ENCODE data around the gene XYLT1.
"Not testable (repeated sequence)": the region's sequence is repeated elsewhere in the genome, so short reads cannot be mapped to it uniquely, and the experiment has no call there.

The XYLT1 gene

DNA sequence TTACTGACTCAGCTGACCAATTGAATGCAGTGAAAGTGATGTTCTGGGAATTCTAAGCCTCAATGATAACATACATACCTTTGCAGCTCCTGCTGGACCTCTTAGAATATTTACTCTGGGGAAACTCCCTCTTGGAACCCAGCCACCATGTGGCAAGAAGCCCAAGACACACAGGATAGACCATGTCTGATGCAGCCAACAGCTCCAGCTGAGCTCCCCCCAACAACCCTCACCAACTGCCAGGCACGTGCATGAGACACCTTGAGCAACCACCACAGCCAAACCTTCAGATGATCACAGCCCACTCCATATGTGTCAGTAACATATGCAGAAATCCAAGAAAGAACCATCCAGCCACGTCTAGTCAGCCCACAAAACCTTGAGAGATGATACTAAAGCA is 53.0 kb downstream of the XYLT1 start:
- Histone ChIP-seq H3K9ac (ENCODE audit: low read depth, low read length) (no peak overlapping the region), H3K36me3 (ENCODE audit: control insufficient read depth, insufficient read depth, low read length) (peaks cover 3% of the 10 kb centered on the region), H3K4me1 (ENCODE audit: control insufficient read depth, insufficient read depth, low read length) (peaks cover 11% of the 10 kb centered on the region), H3K27me3 (ENCODE audit: control insufficient read depth, insufficient read depth, low read length) (no peaks in the 10 kb centered on the region), H3K4me3 (ENCODE audit: low read depth, low read length) (no peak overlapping the region), H3K9me3 (ENCODE audit: control insufficient read depth, insufficient read depth, low read length) (no peaks in the 10 kb centered on the region)

DNA sequence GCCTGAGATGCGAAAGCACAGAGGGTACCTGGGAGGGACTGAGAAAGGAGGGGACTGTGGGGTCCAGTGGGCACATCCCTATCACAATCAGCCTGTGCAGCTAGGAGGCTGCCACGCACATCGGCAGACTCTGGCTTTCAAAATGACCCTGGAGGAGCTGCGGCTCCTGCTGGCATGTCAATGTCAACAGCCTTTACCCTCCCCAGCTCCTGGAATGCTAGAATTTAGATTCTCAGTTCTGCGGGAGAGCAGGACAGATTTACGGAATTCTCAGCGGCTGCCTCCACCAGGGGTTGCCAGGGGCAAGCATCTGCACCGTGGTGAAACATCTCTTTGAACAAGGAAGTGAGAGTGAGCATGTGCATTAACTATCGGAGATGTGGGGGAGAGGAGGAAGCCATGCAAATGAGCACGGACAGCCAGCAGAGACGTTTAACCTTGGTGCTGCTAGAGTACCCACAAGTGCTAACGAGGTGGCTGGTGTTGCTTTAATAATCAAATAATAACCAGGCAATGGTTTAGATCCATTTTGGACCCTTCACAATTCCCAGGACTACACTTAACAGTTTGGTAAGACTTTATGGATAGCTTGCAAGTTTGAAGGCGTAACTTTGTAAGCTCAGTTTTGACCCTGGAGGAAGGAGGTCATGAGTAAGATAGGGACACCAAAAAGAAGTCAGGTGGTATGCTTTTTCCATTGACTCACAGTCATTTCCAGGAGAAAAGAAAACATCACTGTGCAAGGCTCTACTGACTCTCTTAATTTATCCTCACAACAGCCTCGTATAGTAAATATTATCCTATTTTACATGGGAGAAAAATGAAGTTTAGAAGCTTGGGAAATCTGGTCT is 54.1 kb downstream of the XYLT1 start:
- Histone ChIP-seq H3K9ac (ENCODE audit: low read depth, low read length) (no peak overlapping the region), H3K4me1 (ENCODE audit: control insufficient read depth, insufficient read depth, low read length) (peaks cover 11% of the 10 kb centered on the region), H3K27me3 (ENCODE audit: control insufficient read depth, insufficient read depth, low read length) (no peaks in the 10 kb centered on the region), H3K36me3 (ENCODE audit: control insufficient read depth, insufficient read depth, low read length) (peaks cover 3% of the 10 kb centered on the region), H3K9me3 (ENCODE audit: control insufficient read depth, insufficient read depth, low read length) (no peaks in the 10 kb centered on the region), H3K4me3 (ENCODE audit: low read depth, low read length) (no peak overlapping the region)

DNA sequence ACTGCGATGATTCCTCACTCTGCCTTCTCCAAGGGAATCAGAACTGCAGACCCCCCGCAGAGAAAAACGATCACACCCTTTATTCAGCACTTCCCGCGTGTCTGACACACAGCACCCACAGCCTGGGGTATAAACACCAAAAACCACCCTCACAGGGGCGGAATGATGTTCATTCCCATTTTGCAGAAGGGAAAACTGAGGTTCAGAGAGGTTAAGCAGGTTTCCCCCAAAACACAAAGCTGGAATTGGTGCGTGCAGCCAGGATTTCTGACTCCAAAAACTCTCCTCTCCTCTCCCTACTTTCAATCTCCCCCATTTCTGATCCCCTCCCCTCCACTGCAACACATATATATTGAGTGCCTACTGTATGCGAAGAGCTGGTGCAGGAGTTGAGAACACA is 55.8 kb downstream of the XYLT1 start:
- no peak overlapping the region for H3K4me3 ChIP-seq (ENCODE audit: low read depth, low read length)
- H3K4me1 ChIP-seq (ENCODE audit: control insufficient read depth, insufficient read depth, low read length): peaks cover 11% of the 10 kb centered on the region
- no peaks in the 10 kb centered on the region for H3K36me3 ChIP-seq (ENCODE audit: control insufficient read depth, insufficient read depth, low read length)
- H3K9ac ChIP-seq (ENCODE audit: low read depth, low read length): no peak overlapping the region
- no peaks in the 10 kb centered on the region for H3K9me3 ChIP-seq (ENCODE audit: control insufficient read depth, insufficient read depth, low read length)
- no peaks in the 10 kb centered on the region for H3K27me3 ChIP-seq (ENCODE audit: control insufficient read depth, insufficient read depth, low read length)

DNA sequence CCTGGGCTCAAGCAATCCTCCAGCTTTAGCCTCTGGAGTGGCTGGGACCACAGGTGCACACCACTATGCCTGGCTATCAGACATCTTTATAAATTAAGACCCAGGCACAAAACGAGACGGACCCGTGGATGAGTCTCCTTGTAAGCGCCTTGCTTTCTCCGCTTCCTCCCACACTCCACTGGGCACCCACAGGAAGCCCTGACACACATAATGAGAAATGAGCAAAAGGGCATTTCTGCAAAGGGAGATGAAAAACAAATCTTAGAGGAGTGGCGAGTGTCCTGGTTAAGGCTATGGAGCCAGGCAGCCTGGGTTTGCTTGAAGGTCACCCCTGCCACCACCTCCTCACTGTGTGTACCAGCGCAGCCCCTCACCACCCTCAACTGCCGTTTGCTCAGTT is 56.3 kb downstream of the XYLT1 start:
- Histone ChIP-seq H3K9ac (ENCODE audit: low read depth, low read length) (no peak overlapping the region), H3K36me3 (ENCODE audit: control insufficient read depth, insufficient read depth, low read length) (no peaks in the 10 kb centered on the region), H3K4me3 (ENCODE audit: low read depth, low read length) (no peak overlapping the region), H3K9me3 (ENCODE audit: control insufficient read depth, insufficient read depth, low read length) (no peaks in the 10 kb centered on the region), H3K27me3 (ENCODE audit: control insufficient read depth, insufficient read depth, low read length) (no peaks in the 10 kb centered on the region), H3K4me1 (ENCODE audit: control insufficient read depth, insufficient read depth, low read length) (peaks cover 11% of the 10 kb centered on the region)

DNA sequence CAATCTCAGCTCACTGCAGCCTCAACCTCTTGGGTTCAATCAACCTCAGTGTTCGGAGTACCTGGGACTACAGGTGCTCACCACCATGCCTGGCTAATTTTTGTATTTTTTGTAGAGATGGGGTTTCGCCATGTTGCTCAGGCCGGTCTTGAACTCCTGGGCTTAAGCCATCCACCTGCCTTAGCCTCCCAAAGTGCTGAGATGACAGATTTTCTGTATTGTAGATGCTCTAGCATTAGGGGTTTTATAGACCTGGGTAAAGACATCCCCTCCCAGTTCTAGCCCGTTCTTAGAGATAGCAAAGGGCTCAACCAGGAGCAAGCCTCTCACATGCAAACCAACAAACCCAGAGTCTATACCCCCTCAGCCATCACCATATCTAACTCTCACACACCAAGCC is 57.3 kb downstream of the XYLT1 start:
- H3K4me1 ChIP-seq (ENCODE audit: control insufficient read depth, insufficient read depth, low read length): peaks cover 11% of the 10 kb centered on the region
- no peaks in the 10 kb centered on the region for H3K36me3 ChIP-seq (ENCODE audit: control insufficient read depth, insufficient read depth, low read length)
- no peaks in the 10 kb centered on the region for H3K27me3 ChIP-seq (ENCODE audit: control insufficient read depth, insufficient read depth, low read length)
- no peaks in the 10 kb centered on the region for H3K9me3 ChIP-seq (ENCODE audit: control insufficient read depth, insufficient read depth, low read length)
- no peak overlapping the region for H3K9ac ChIP-seq (ENCODE audit: low read depth, low read length)
- H3K4me3 ChIP-seq (ENCODE audit: low read depth, low read length): no peak overlapping the region

DNA sequence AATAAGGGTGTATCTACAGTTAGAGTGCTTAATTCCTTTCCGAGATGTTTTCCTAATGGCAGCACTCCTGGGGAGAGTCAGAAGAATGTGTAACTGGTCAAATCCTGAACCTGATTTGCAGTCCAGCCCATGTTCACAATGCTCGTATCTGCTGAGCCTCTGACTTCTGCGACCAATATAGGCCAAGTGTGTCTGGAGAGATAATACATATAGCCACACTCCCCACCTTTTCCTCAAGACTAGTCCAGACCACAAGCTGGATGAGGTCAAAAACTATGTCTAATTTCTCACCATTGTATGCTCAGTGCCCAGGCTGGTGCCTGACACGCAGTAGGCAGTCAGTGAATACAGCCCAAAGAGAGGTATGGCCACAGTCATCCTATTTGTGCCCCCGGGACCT is 58.0 kb downstream of the XYLT1 start:
- no peaks in the 10 kb centered on the region for H3K36me3 ChIP-seq (ENCODE audit: control insufficient read depth, insufficient read depth, low read length)
- no peaks in the 10 kb centered on the region for H3K9me3 ChIP-seq (ENCODE audit: control insufficient read depth, insufficient read depth, low read length)
- peaks cover 11% of the 10 kb centered on the region for H3K4me1 ChIP-seq (ENCODE audit: control insufficient read depth, insufficient read depth, low read length)
- H3K27me3 ChIP-seq (ENCODE audit: control insufficient read depth, insufficient read depth, low read length): no peaks in the 10 kb centered on the region
- no peak overlapping the region for H3K4me3 ChIP-seq (ENCODE audit: low read depth, low read length)
- no peak overlapping the region for H3K9ac ChIP-seq (ENCODE audit: low read depth, low read length)

DNA sequence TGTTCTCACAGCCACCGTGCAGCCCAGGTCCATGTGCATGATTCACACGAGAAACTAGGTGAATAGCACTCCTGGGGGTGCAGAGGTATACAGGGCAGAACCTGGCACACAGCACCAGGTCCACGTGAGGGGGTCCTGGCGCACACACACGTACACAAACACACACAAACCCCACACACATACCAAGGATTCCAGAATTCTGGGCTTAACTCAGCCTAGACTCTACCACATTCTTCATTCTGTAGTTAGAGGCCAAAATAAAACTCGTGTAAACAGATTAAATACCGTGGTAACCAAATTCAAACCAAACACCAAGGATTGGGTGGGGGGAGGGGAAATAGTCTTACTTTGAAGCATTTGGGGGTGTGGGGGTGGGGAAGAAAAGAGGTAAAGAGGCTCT is 58.5 kb downstream of the XYLT1 start:
- H3K9ac ChIP-seq (ENCODE audit: low read depth, low read length): no peak overlapping the region
- H3K4me3 ChIP-seq (ENCODE audit: low read depth, low read length): no peak overlapping the region
- no peaks in the 10 kb centered on the region for H3K36me3 ChIP-seq (ENCODE audit: control insufficient read depth, insufficient read depth, low read length)
- peaks cover 11% of the 10 kb centered on the region for H3K4me1 ChIP-seq (ENCODE audit: control insufficient read depth, insufficient read depth, low read length)
- no peaks in the 10 kb centered on the region for H3K9me3 ChIP-seq (ENCODE audit: control insufficient read depth, insufficient read depth, low read length)
- no peaks in the 10 kb centered on the region for H3K27me3 ChIP-seq (ENCODE audit: control insufficient read depth, insufficient read depth, low read length)

DNA sequence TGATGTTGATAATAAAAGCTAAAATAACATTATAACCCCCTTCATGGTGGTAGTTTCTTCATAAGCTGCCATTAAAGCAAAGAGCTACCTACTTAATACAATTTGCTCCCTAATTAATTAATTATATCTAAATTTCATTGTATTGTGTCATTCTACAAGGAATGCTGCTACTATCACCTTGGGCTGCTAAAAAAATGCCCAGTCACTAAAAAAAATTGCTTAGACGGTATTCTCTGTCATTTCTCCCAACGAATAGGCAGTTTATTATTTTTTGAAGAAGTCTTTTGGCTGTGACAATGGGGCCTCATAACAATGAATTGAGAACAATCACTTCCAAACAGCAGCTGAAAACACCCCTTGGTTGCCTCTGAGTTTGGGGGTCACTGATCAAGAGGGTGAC is 59.5 kb downstream of the XYLT1 start:
- Histone ChIP-seq H3K9me3 (ENCODE audit: control insufficient read depth, insufficient read depth, low read length) (no peaks in the 10 kb centered on the region), H3K36me3 (ENCODE audit: control insufficient read depth, insufficient read depth, low read length) (no peaks in the 10 kb centered on the region), H3K4me3 (ENCODE audit: low read depth, low read length) (no peak overlapping the region), H3K9ac (ENCODE audit: low read depth, low read length) (no peak overlapping the region), H3K4me1 (ENCODE audit: control insufficient read depth, insufficient read depth, low read length) (peaks cover 3% of the 10 kb centered on the region), H3K27me3 (ENCODE audit: control insufficient read depth, insufficient read depth, low read length) (no peaks in the 10 kb centered on the region)

DNA sequence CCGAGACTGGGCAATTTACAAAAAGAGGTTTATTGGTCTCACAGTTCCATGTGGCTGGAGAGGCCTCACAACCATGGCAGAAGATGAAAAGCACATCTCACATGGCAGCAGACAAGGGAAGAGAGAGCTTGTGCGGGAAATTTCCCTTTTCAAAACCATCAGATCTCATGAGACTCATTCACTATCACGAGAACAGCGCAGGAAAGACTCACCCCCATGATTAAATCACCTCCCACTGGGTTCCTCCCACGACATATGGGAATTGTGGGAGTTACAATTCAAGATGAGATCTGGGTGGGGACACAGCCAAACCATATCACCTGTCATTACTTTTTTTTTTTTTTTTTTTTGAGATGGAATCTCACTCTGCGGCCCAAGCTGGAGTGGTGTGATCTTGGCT is 60.4 kb downstream of the XYLT1 start:
- H3K36me3 ChIP-seq (ENCODE audit: control insufficient read depth, insufficient read depth, low read length); H3K4me1 ChIP-seq (ENCODE audit: control insufficient read depth, insufficient read depth, low read length); H3K27me3 ChIP-seq (ENCODE audit: control insufficient read depth, insufficient read depth, low read length); H3K9ac ChIP-seq (ENCODE audit: low read depth, low read length); H3K9me3 ChIP-seq (ENCODE audit: control insufficient read depth, insufficient read depth, low read length); H3K4me3 ChIP-seq (ENCODE audit: low read depth, low read length): not testable (repeated sequence)

DNA sequence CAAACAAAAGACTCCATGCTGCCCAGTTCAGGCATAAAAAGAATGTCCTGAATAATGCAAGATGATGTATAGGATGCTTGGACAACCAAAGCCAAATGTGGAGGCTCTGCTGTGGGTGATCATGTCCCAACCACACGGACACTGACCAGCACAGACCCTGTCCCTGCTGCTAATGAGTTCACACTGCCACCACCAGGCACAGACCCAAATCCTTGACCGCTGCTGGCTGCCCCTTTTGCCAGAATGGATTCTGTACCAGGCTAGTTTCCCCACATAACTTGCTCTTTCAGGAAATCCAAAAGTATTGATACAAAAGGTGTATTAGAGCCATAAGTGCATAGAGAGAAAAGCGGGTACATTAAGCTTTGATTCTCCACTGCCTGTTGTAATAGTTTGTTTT is 60.9 kb downstream of the XYLT1 start:
- Histone ChIP-seq H3K27me3 (ENCODE audit: control insufficient read depth, insufficient read depth, low read length) (no peaks in the 10 kb centered on the region), H3K9me3 (ENCODE audit: control insufficient read depth, insufficient read depth, low read length) (no peaks in the 10 kb centered on the region), H3K4me3 (ENCODE audit: low read depth, low read length) (no peak overlapping the region), H3K36me3 (ENCODE audit: control insufficient read depth, insufficient read depth, low read length) (no peaks in the 10 kb centered on the region), H3K9ac (ENCODE audit: low read depth, low read length) (no peak overlapping the region), H3K4me1 (ENCODE audit: control insufficient read depth, insufficient read depth, low read length) (no peaks in the 10 kb centered on the region)

DNA sequence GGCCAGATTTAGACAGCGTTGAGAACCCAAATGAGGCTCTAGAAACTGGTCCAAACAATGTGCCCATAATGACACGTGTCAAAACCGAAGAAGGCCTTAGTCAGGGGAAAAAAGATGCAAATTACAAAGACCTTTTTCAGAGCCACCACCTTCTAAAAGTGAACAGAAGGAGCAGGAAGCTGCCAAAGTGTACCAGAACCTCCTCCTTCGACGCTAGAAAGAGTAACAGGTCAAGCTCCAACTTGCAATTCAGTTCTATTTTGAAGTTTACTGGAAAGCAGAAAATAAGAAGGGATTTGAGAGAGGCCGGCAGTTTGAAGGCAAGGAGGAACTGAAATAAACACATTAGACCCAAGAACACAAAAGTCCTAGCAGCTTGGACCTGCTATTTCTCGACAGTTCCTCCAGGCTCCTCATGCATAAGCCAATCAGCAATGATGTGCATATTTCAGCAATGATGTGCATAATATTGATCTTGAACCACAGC is 61.8 kb downstream of the XYLT1 start:
- Histone ChIP-seq H3K36me3 (ENCODE audit: control insufficient read depth, insufficient read depth, low read length) (no peaks in the 10 kb centered on the region), H3K9me3 (ENCODE audit: control insufficient read depth, insufficient read depth, low read length) (no peaks in the 10 kb centered on the region)

DNA sequence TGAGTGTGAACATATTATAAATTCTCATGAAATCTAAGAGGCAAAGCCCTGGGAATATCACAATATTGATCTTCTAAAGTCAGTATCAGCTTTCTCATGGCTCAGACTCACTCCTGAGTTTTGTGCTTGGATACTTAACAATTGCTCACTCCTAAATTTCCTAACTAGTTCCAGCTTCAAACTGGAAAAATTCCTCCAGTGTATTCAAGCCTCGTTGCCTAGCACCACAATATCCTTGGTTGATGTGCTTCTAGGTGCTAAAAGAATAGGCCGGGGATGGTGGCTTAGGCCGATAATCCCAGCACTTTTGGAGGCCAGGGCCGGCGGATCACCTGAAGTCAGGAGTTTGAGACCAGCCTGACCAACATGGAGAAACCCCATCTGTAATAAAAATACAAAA is 62.5 kb downstream of the XYLT1 start:
- Histone ChIP-seq H3K36me3 (ENCODE audit: control insufficient read depth, insufficient read depth, low read length) (no peaks in the 10 kb centered on the region), H3K4me3 (ENCODE audit: low read depth, low read length) (no peak overlapping the region), H3K4me1 (ENCODE audit: control insufficient read depth, insufficient read depth, low read length) (no peaks in the 10 kb centered on the region), H3K9me3 (ENCODE audit: control insufficient read depth, insufficient read depth, low read length) (no peaks in the 10 kb centered on the region), H3K9ac (ENCODE audit: low read depth, low read length) (no peak overlapping the region), H3K27me3 (ENCODE audit: control insufficient read depth, insufficient read depth, low read length) (no peaks in the 10 kb centered on the region)

More for the DNA sequence above, 61.8 kb downstream of the XYLT1 start:
- H3K27me3 ChIP-seq (ENCODE audit: control insufficient read depth, insufficient read depth, low read length): no peaks in the 10 kb centered on the region
- no peak overlapping the region for H3K9ac ChIP-seq (ENCODE audit: low read depth, low read length)
- no peaks in the 10 kb centered on the region for H3K4me1 ChIP-seq (ENCODE audit: control insufficient read depth, insufficient read depth, low read length)
- H3K4me3 ChIP-seq (ENCODE audit: low read depth, low read length): no peak overlapping the region

All from iPS-15b (cell line).